ENCODE data around the gene VPS13D.
"Not testable (repeated sequence)": the region's sequence is repeated elsewhere in the genome, so short reads cannot be mapped to it uniquely, and the experiment has no call there.

The VPS13D gene

DNA sequence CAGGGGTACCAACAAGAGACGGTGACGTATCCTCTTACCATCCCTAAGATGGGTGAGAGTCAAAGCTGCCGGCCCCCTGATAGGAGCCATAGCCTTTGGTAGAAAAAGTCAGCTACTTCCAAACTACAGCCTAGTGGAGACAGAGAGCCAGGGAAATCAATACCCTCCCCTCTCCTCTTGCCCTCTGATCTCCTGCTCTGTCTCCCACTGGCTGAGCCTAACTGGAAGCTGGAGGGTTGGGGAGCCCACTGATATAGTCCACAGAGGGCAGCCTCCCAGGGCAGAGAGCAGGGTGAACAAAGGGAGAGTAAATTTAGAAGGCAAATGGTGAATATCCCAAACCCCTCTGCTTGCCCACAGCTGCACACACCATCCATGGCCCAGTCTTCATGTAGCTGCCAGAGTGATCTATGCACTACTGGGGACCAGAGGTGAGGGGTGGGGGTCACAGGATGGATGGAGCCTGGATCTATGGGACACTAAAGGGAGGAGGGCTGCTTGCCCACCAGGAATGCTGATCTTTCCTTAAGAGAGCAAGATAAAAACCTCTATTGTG lies 308.2 kb downstream of the VPS13D start:
- no peak overlapping the region for H2AK5ac ChIP-seq (ENCODE audit: low read length, severe bottlenecking)
- no peak overlapping the region for H3K18ac ChIP-seq (ENCODE audit: low read depth in 1 of 2, low read length in 2 of 2)
- no peak overlapping the region for H3K9ac ChIP-seq (ENCODE audit: low read length)
- no peak overlapping the region for H2BK12ac ChIP-seq (ENCODE audit: low read length in 2 of 2)
- no peak overlapping the region for H2BK5ac ChIP-seq (ENCODE audit: low read depth, low read length, poor library complexity, severe bottlenecking)
- no peak overlapping the region for H4K91ac ChIP-seq (ENCODE audit: low read length)
- no peak overlapping the region for H3K4me2 ChIP-seq (ENCODE audit: low read length, poor library complexity, severe bottlenecking)
- H3K14ac ChIP-seq (ENCODE audit: low read length in 2 of 2), result no peak overlapping the region
- H2BK120ac ChIP-seq (ENCODE audit: low read depth, low read length), result no peak overlapping the region
- H3K27me3 ChIP-seq (ENCODE audit: control insufficient read depth in 1 of 2, insufficient read depth in 1 of 2, low read length in 2 of 2), result peaks cover 0 to 47% of the 10 kb centered on the region in 2 experiments
- H3K79me1 ChIP-seq (replicated peaks; ENCODE audit: low read length, poor library complexity, severe bottlenecking), result no peaks in the 10 kb centered on the region
- no peak overlapping the region for H3K4me3 ChIP-seq (ENCODE audit: insufficient read depth in 1 of 2, low read depth in 1 of 2, low read length in 2 of 2)
- H3K36me3 ChIP-seq (ENCODE audit: control insufficient read depth in 1 of 2, insufficient read depth in 2 of 2, low read depth in 1 of 2, low read length in 2 of 2), result no peaks in the 10 kb centered on the region
- H2AFZ ChIP-seq (ENCODE audit: low read depth, low read length), result no peak overlapping the region
- WGBS, result 96% methylated on average over 3 of the region's 3 CpGs
- H3K9me3 ChIP-seq (ENCODE audit: control insufficient read depth, low read length), result no peaks in the 10 kb centered on the region
- H3K27ac ChIP-seq (ENCODE audit: low read length, poor library complexity, severe bottlenecking), result no peak overlapping the region
- DNase-seq, result no peak
- no peak overlapping the region for H3K4ac ChIP-seq (ENCODE audit: low read depth in 1 of 2, low read length in 2 of 2)
- no peak overlapping the region for H4K8ac ChIP-seq (ENCODE audit: low read length)
- H2BK15ac ChIP-seq (ENCODE audit: low read depth, poor library complexity, severe bottlenecking), result no peak overlapping the region
- peaks cover 20% of the 10 kb centered on the region for H3K4me1 ChIP-seq (ENCODE audit: control insufficient read depth, insufficient read depth, low read depth, low read length)
- no peak overlapping the region for H3K23ac ChIP-seq (ENCODE audit: low read length in 2 of 2)

DNA sequence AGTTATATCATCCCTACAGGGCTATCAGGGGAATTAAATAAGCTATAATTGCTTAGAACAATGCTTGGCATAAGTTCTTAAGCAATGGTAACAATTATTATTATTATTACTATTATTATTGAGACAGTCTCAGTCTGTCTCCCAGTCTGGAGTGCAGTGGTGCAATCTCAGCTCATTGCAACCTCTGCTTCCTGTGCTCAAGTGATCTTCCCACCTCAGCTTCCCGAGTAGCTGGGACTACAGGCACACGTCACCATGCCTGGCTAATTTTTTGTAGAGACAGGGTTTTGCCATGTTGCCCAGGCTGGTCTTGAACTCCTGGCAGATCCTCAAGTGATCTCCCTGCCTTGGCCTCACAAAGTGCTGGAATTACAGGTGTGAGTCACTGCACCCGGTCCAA lies 308.7 kb downstream of the VPS13D start:
- H3K27ac ChIP-seq (ENCODE audit: low read length, poor library complexity, severe bottlenecking); DNase-seq; H3K36me3 ChIP-seq (ENCODE audit: control insufficient read depth in 1 of 2, insufficient read depth in 2 of 2, low read depth in 1 of 2, low read length in 2 of 2); H2AFZ ChIP-seq (ENCODE audit: low read depth, low read length); H2AK5ac ChIP-seq (ENCODE audit: low read length, severe bottlenecking); H2BK120ac ChIP-seq (ENCODE audit: low read depth, low read length); H3K18ac ChIP-seq (ENCODE audit: low read depth in 1 of 2, low read length in 2 of 2); H3K4me3 ChIP-seq (ENCODE audit: insufficient read depth in 1 of 2, low read depth in 1 of 2, low read length in 2 of 2); H3K9ac ChIP-seq (ENCODE audit: low read length); H3K14ac ChIP-seq (ENCODE audit: low read length in 2 of 2); H2BK15ac ChIP-seq (ENCODE audit: low read depth, poor library complexity, severe bottlenecking); H3K4ac ChIP-seq (ENCODE audit: low read depth in 1 of 2, low read length in 2 of 2); H2BK12ac ChIP-seq (ENCODE audit: low read length in 2 of 2); H4K8ac ChIP-seq (ENCODE audit: low read length); H4K91ac ChIP-seq (ENCODE audit: low read length); H3K9me3 ChIP-seq (ENCODE audit: control insufficient read depth, low read length); H3K79me1 ChIP-seq (replicated peaks; ENCODE audit: low read length, poor library complexity, severe bottlenecking); H3K23ac ChIP-seq (ENCODE audit: low read length in 2 of 2); H2BK5ac ChIP-seq (ENCODE audit: low read depth, low read length, poor library complexity, severe bottlenecking); H3K4me2 ChIP-seq (ENCODE audit: low read length, poor library complexity, severe bottlenecking): not testable (repeated sequence)
- WGBS, result 79% methylated on average over 2 of the region's 3 CpGs
- Histone ChIP-seq H3K27me3 (ENCODE audit: control insufficient read depth in 1 of 2, insufficient read depth in 1 of 2, low read length in 2 of 2) (peaks cover 0 to 47% of the 10 kb centered on the region in 2 experiments), H3K4me1 (ENCODE audit: control insufficient read depth, insufficient read depth, low read depth, low read length) (peaks cover 20% of the 10 kb centered on the region)

DNA sequence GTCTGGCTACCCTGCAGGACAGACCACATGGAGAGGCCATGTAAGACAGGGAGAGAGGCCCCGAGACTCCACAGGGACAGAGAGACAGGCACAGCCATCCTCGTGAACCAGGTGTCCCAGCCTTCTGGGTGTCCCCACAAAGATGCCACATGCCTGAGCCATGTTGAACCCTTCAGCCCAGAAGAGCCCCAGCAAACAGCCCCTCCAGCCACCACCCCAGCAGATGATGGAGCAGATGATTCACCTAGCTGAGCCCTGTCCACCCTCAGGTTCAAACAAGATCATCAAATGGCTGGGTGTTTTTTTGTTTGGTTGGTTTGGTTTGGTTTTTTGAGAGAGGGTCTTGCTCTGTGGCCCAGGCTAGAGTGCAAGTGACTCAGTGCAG lies 309.5 kb downstream of the VPS13D start:
- no peak overlapping the region for H3K14ac ChIP-seq (ENCODE audit: low read length in 2 of 2)
- no peaks in the 10 kb centered on the region for H3K9me3 ChIP-seq (ENCODE audit: control insufficient read depth, low read length)
- peaks cover 20% of the 10 kb centered on the region for H3K4me1 ChIP-seq (ENCODE audit: control insufficient read depth, insufficient read depth, low read depth, low read length)
- H3K27me3 ChIP-seq (ENCODE audit: control insufficient read depth in 1 of 2, insufficient read depth in 1 of 2, low read length in 2 of 2), result peaks cover 0 to 53% of the 10 kb centered on the region in 2 experiments
- no peak overlapping the region for H2BK5ac ChIP-seq (ENCODE audit: low read depth, low read length, poor library complexity, severe bottlenecking)
- no peak for DNase-seq
- WGBS, result 94% methylated on average over 2 of the region's 2 CpGs
- H3K4me3 ChIP-seq (ENCODE audit: insufficient read depth in 1 of 2, low read depth in 1 of 2, low read length in 2 of 2), result no peak overlapping the region
- no peak overlapping the region for H4K91ac ChIP-seq (ENCODE audit: low read length)
- no peaks in the 10 kb centered on the region for H3K36me3 ChIP-seq (ENCODE audit: control insufficient read depth in 1 of 2, insufficient read depth in 2 of 2, low read depth in 1 of 2, low read length in 2 of 2)
- H3K4me2 ChIP-seq (ENCODE audit: low read length, poor library complexity, severe bottlenecking), result no peak overlapping the region
- H2BK120ac ChIP-seq (ENCODE audit: low read depth, low read length), result no peak overlapping the region
- H3K79me1 ChIP-seq (replicated peaks; ENCODE audit: low read length, poor library complexity, severe bottlenecking), result no peaks in the 10 kb centered on the region
- H3K27ac ChIP-seq (ENCODE audit: low read length, poor library complexity, severe bottlenecking), result no peak overlapping the region
- no peak overlapping the region for H4K8ac ChIP-seq (ENCODE audit: low read length)
- H2AFZ ChIP-seq (ENCODE audit: low read depth, low read length), result no peak overlapping the region
- H2AK5ac ChIP-seq (ENCODE audit: low read length, severe bottlenecking), result no peak overlapping the region
- no peak overlapping the region for H3K4ac ChIP-seq (ENCODE audit: low read depth in 1 of 2, low read length in 2 of 2)
- H3K18ac ChIP-seq (ENCODE audit: low read depth in 1 of 2, low read length in 2 of 2), result no peak overlapping the region
- H2BK12ac ChIP-seq (ENCODE audit: low read length in 2 of 2), result no peak overlapping the region
- H2BK15ac ChIP-seq (ENCODE audit: low read depth, poor library complexity, severe bottlenecking), result no peak overlapping the region
- no peak overlapping the region for H3K23ac ChIP-seq (ENCODE audit: low read length in 2 of 2)
- peak overlapping the region; percentile 34 for H3K9ac ChIP-seq (ENCODE audit: low read length)

DNA sequence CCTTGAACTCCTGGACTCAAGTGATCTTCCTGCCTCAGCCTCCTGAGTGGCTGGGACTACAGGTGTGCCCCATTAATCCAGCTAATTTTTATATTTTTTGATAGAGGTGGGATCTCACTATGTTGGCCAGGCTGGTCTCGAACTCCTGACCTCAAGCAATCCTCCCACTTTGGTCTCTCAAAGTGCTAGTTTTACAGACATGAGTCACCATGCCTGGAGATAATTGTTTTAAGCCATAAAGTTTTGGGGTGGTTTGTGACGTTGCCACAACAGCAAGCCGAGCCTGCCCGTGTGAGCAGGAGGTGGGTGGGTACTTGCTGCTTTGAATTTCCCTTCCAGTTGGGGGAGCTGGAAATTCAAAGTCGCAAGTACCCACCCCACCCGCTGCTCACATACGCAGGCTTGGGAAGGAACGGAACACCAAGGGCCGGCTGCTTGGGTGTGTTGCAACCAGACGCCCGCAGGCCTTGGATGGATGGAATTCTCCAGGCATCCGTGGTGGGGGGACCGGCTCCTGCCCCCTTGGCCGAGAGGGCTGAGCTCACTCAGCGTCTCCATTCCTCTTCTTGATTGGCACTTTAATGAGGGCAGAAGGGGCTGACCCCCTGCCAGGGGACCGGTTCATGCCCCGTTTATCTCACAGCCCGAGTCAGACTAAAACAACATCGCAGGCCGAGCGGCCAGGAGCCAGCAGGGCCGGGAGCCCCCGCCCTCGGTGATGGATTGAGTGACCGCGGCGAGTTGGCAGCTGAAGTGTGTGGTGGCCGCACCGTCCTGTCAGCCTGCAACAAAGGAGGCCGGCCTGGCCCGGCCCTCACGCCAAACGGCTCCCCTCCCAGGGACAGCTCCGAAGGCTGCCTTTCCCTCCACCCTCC lies 310.1 kb downstream of the VPS13D start:
- Histone ChIP-seq H3K4me3 (ENCODE audit: insufficient read depth in 1 of 2, low read depth in 1 of 2, low read length in 2 of 2) (peak overlapping the region in 1 of 2 experiments; percentile 40), H2BK120ac (ENCODE audit: low read depth, low read length) (no peak overlapping the region), H3K9ac (ENCODE audit: low read length) (peak overlapping the region; percentile 76), H2BK5ac (ENCODE audit: low read depth, low read length, poor library complexity, severe bottlenecking) (no peak overlapping the region), H3K4me2 (ENCODE audit: low read length, poor library complexity, severe bottlenecking) (peak overlapping the region; percentile 9), H2BK15ac (ENCODE audit: low read depth, poor library complexity, severe bottlenecking) (no peak overlapping the region), H3K27ac (ENCODE audit: low read length, poor library complexity, severe bottlenecking) (no peak overlapping the region), H3K14ac (ENCODE audit: low read length in 2 of 2) (peak overlapping the region in 1 of 2 experiments; percentile 48), H2AK5ac (ENCODE audit: low read length, severe bottlenecking) (no peak overlapping the region), H3K9me3 (ENCODE audit: control insufficient read depth, low read length) (no peaks in the 10 kb centered on the region), H3K79me1 (replicated peaks; ENCODE audit: low read length, poor library complexity, severe bottlenecking) (no peaks in the 10 kb centered on the region), H3K36me3 (ENCODE audit: control insufficient read depth in 1 of 2, insufficient read depth in 2 of 2, low read depth in 1 of 2, low read length in 2 of 2) (no peaks in the 10 kb centered on the region), H3K18ac (ENCODE audit: low read depth in 1 of 2, low read length in 2 of 2) (peak overlapping the region in 1 of 2 experiments; percentile 49), H2AFZ (ENCODE audit: low read depth, low read length) (no peak overlapping the region), H4K91ac (ENCODE audit: low read length) (no peak overlapping the region), H4K8ac (ENCODE audit: low read length) (no peak overlapping the region), H3K27me3 (ENCODE audit: control insufficient read depth in 1 of 2, insufficient read depth in 1 of 2, low read length in 2 of 2) (peaks cover 0 to 54% of the 10 kb centered on the region in 2 experiments), H2BK12ac (ENCODE audit: low read length in 2 of 2) (peak overlapping the region in 1 of 2 experiments; percentile 18), H3K4ac (ENCODE audit: low read depth in 1 of 2, low read length in 2 of 2) (no peak overlapping the region), H3K4me1 (ENCODE audit: control insufficient read depth, insufficient read depth, low read depth, low read length) (peaks cover 20% of the 10 kb centered on the region), H3K23ac (ENCODE audit: low read length in 2 of 2) (no peak overlapping the region)
- WGBS, result 7% methylated on average over 27 of the region's 34 CpGs
- DNase-seq, result peak; percentile 88

Measured in mesenchymal stem cell (in vitro differentiated cells and primary cell).